ENCODE measurements around the gene SHROOM3. TPM values are rescaled to one million over a fixed set of nuclear protein-coding genes. Genes with fewer than 3 reads are reported as not detected.

SHROOM3 gene
- total and polyA plus RNA-seq, 2 donors (not counting 3 experiments of a cell fraction or from before 2014, with no cell fraction given): 2.7 to 6.7 TPM

DNA sequence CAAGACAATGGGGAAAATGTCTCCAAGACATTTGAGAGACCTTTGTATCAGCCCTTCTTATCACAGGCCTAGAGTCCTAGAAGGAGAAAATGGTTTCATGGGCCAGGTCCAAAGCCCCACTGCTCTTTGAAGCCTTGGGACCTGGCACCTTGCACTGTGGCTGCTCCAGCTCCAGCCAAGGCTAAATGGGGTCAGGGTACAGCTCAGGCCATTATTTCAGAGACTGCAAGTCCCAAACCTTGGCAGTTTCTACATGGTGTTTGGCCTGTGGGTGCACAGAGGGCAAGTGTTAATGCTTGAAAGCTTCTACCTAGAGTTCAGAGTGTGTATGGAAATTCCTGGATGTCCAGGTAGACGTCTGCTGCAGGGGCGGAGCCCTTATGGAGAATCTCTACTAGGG is 28.5 kb downstream of the SHROOM3 start:
- Histone ChIP-seq H4K20me1 (replicated peaks; ENCODE audit: control insufficient read depth, extremely low read depth, insufficient read depth, low read length) (no peaks in the 10 kb centered on the region), H3K9me1 (replicated peaks; ENCODE audit: control insufficient read depth, extremely low read depth, insufficient read depth, low read length) (no peaks in the 10 kb centered on the region), H3K4me2 (ENCODE audit: insufficient read depth, low read length) (no peak overlapping the region), H3K27me3 (ENCODE audit: control insufficient read depth in 2 of 2, insufficient read depth in 2 of 2, low read length in 2 of 2) (peaks cover 3 to 7% of the 10 kb centered on the region in 2 experiments), H3K9ac (replicated peaks; ENCODE audit: extremely low read depth, insufficient read depth, low read length) (no peak overlapping the region), H2AFZ (ENCODE audit: low read depth, low read length) (no peak overlapping the region), H3K36me3 (ENCODE audit: control insufficient read depth in 2 of 2, extremely low read depth in 1 of 2, insufficient read depth in 2 of 2, low read length in 2 of 2) (no peaks in the 10 kb centered on the region), H3K27ac (ENCODE audit: insufficient read depth, low read depth, low read length) (no peak overlapping the region), H3K4me1 (ENCODE audit: control insufficient read depth, extremely low read depth, insufficient read depth, low read length) (no peaks in the 10 kb centered on the region), H3K4me3 (replicated peaks in 1 of 3; ENCODE audit: insufficient read depth in 1 of 3, low read depth in 1 of 3, low read length in 3 of 3) (no peak overlapping the region), H3K79me2 (ENCODE audit: control insufficient read depth, insufficient read depth, low read length) (no peaks in the 10 kb centered on the region), H3K9me3 (replicated peaks; ENCODE audit: control insufficient read depth, insufficient read depth, low read length) (no peaks in the 10 kb centered on the region)
- no peak for TF ChIP-seq GATA2 (IDR thresholded peaks at IDR 0.05; ENCODE audit: insufficient read depth, insufficient read length, low read depth, low read length)
- TF ChIP-seq, protein P1, sequence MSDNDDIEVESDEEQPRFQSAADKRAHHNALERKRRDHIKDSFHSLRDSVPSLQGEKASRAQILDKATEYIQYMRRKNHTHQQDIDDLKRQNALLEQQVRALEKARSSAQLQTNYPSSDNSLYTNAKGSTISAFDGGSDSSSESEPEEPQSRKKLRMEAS (IDR thresholded peaks at IDR 0.05; ENCODE audit: insufficient read depth, insufficient read length): no peak
- TF ChIP-seq POLR2A (IDR thresholded peaks at IDR 0.05; ENCODE audit: low read depth, low read length): no peak
- TF ChIP-seq EZH2 (IDR thresholded peaks at IDR 0.05; ENCODE audit: borderline replicate concordance, low read depth, low read length, severe bottlenecking): no peak
- no peak for TF ChIP-seq FOS (IDR thresholded peaks at IDR 0.05; ENCODE audit: borderline replicate concordance, insufficient read depth, low read length)
- TF ChIP-seq, protein P2, sequence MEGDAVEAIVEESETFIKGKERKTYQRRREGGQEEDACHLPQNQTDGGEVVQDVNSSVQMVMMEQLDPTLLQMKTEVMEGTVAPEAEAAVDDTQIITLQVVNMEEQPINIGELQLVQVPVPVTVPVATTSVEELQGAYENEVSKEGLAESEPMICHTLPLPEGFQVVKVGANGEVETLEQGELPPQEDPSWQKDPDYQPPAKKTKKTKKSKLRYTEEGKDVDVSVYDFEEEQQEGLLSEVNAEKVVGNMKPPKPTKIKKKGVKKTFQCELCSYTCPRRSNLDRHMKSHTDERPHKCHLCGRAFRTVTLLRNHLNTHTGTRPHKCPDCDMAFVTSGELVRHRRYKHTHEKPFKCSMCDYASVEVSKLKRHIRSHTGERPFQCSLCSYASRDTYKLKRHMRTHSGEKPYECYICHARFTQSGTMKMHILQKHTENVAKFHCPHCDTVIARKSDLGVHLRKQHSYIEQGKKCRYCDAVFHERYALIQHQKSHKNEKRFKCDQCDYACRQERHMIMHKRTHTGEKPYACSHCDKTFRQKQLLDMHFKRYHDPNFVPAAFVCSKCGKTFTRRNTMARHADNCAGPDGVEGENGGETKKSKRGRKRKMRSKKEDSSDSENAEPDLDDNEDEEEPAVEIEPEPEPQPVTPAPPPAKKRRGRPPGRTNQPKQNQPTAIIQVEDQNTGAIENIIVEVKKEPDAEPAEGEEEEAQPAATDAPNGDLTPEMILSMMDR (IDR thresholded peaks at IDR 0.05; ENCODE audit: extremely low read depth in 1 of 2, insufficient read depth in 1 of 2, low read depth in 1 of 2, low read length in 2 of 2): no peak
- TF ChIP-seq JUN (IDR thresholded peaks at IDR 0.05; ENCODE audit: borderline replicate concordance, insufficient read depth, insufficient read length, low read depth): no peak
- TF ChIP-seq POLR2AphosphoS5 (IDR thresholded peaks at IDR 0.05; ENCODE audit: insufficient read depth, low read depth, low read length): no peak
- no peak for TF ChIP-seq MYC (IDR thresholded peaks at IDR 0.05; ENCODE audit: low read depth, low read length)
- POLR2A ChIA-PET: no interaction called here
- intact Hi-C loops (cut with micrococcal nuclease) (no loop called here), dilution Hi-C loops (cut with MboI; ENCODE audit: extremely low pct_ligation_motif_present, low sequenced_read_pairs) (no loop called here)
- CTCF ChIA-PET: interaction anchor here (0.7 kb wide), 1 partner anchor 23 kb away, joined by 3 read pairs; no protein-coding TSS in a partner anchor
- DNase-seq (ENCODE audit: low read depth, low spot score) (no peak), FAIRE-seq (no peak)
- no TSS peak for BruUV-seq (replicated peaks)

All from endothelial cell of umbilical vein (primary cell).